Stimulated activated naive CD8-positive, alpha-beta T cell treated with anti-CD3 and anti-CD28 coated beads, Interleukin-15, amount 100 ng/mL, for 72 hours (primary cell): Measurements from ENCODE around the gene PIANP.
"Not testable (repeated sequence)": the region's sequence is repeated elsewhere in the genome, so short reads cannot be mapped to it uniquely, and the experiment has no call there.

ENCODE experiments used
- ATAC-seq: fragments of 150-1000 bp; cut with Tn5 transposase; 2 replicates; pipeline ENCODE4 v1.10.0; 2021; ENCODE audit warnings: mild to moderate bottlenecking, moderate library complexity
- DNase-seq, 2 donors: peaks; one replicate each; pipeline ENCODE4 v3.0.0; 2021 to 2022
- H3K27ac Mint-ChIP-seq, 2 donors: one replicate each; pipeline ENCODE4 v1.8.0; 2022; ENCODE audit warnings: mild to moderate bottlenecking in 2 of 2, mixed read lengths in 2 of 2, moderate library complexity in 2 of 2
- H3K27me3 Mint-ChIP-seq: one replicate; pipeline ENCODE4 v1.8.0; 2022; ENCODE audit warnings: mixed read lengths
- H3K4me1 Mint-ChIP-seq: one replicate; pipeline ENCODE4 v1.8.0; 2022; ENCODE audit warnings: mild to moderate bottlenecking, mixed read lengths
- H3K4me3 Mint-ChIP-seq, 2 donors: one replicate each; pipeline ENCODE4 v1.8.0; 2022; ENCODE audit warnings: mild to moderate bottlenecking in 2 of 2, mixed read lengths in 2 of 2, moderate library complexity in 1 of 2
- H3K9me3 Mint-ChIP-seq, 2 donors: one replicate each; pipeline ENCODE4 v1.8.0; 2022; ENCODE audit warnings: mixed read lengths in 2 of 2

The PIANP gene

DNA sequence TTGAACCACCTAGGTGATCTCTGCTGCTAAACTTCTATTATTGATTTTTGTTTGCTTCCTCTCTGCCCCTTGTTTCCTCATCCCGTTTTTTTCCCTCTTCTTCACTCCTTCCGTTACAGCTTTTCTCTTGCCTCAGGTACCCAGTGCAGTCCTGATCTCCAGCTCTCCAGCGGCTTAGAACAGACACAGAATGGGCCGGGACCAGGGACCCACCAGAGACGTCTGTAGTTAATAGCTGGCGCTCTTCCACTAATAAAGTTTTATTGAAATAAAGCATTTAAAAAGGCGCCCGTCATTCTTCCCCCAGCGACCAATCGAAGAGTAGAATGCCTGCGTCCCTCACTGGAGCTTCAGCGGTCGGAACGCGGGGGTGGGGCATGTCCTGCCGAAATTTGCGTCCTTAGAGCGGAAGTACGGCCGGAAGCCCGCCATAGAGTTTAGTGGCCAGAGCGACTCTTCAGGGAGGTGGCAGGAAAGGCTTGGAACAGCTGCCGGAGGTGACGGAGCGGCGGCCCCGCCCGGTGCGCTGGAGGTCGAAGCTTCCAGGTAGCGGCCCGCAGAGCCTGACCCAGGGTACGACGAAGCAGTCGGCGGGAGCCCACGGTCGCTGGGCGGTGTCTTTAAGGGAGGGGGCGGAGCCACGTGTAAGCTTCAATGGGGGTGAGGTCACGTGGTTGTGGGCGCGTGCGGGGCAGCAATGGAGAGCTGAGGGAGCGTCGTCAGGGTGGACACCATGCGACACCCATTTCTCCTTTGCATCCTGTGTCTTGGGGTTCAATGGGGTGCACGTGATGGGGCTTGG is 23.2 kb upstream of the PIANP start, which contains the start of gene COPS7A:
Gene COPS7A, plus strand, starts transcription at position 440 of the 802 bp plus-strand sequence. CDS start 611 bp downstream, outside the sequence.
- peaks cover 26% of the 10 kb centered on the region for H3K4me1 Mint-ChIP-seq
- H3K4me3 Mint-ChIP-seq: peak within 1 kb of the TSS; percentile 88 to 97
- no peaks in the 10 kb centered on the region for H3K27me3 Mint-ChIP-seq

DNA sequence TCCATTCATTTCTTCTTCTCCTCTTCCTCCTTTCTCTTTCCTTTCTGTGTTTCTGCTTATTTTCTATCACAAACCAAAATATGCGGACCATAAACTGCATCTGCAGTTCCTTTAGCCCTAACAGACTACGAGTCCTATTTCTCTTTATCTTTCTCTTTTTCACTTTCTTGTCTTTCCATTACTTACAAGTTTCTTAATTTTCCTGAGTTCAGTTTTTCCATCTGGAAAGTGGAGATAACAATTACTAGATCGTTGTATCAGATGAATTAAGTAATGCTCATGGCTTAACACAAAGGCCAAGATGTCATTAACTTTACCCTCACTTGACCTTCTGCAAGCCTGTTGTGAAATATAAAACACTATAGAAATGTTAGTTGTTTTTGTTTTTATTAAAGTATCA is 22.2 kb upstream of the PIANP start:
- Mint-ChIP-seq H3K27ac (no peak overlapping the region), H3K4me1 (peaks cover 26% of the 10 kb centered on the region), H3K27me3 (no peaks in the 10 kb centered on the region), H3K4me3 (no peak overlapping the region), H3K9me3 (no peaks in the 10 kb centered on the region)
- DNase-seq: no peak
- ATAC-seq: no peak

More for the DNA sequence above, 23.2 kb upstream of the PIANP start, which contains the start of gene COPS7A:
- Mint-ChIP-seq H3K27ac (peak within 1 kb of the TSS; percentile 94 to 96), H3K9me3 (no peaks in the 10 kb centered on the region)
- DNase-seq (peak; percentile 97 to 99), ATAC-seq (peak; percentile 98)

DNA sequence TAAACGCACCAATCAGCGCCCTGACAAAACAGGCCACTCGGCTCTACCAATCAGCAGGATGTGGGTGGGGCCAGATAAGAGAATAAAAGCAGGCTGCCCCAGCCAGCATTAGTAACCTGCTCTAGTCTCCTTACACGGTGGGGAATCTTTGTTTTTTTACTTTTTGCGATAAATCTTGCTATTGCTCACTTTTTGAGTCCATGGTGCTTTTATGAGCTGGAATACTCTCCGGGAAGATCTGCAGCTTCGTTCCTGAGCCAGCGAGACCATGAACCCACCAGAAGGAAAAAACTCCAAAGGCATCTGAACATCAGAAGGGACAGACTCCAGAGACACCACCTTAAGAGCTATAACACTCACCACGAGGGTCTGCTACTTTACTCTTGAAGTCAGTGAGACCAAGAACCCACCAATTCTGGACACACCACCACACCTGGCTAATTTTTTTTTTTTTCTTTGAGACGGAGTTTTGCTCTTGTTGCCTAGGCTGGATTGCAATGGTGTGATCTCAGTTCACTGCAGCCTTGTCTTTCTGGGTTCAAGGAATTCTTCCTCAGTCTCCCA is 16.3 kb upstream of the PIANP start:
- Mint-ChIP-seq H3K4me1 (no peaks in the 10 kb centered on the region), H3K4me3 (no peak overlapping the region), H3K27ac (no peak overlapping the region), H3K9me3 (no peaks in the 10 kb centered on the region), H3K27me3 (no peaks in the 10 kb centered on the region)
- DNase-seq: no peak
- no peak for ATAC-seq

DNA sequence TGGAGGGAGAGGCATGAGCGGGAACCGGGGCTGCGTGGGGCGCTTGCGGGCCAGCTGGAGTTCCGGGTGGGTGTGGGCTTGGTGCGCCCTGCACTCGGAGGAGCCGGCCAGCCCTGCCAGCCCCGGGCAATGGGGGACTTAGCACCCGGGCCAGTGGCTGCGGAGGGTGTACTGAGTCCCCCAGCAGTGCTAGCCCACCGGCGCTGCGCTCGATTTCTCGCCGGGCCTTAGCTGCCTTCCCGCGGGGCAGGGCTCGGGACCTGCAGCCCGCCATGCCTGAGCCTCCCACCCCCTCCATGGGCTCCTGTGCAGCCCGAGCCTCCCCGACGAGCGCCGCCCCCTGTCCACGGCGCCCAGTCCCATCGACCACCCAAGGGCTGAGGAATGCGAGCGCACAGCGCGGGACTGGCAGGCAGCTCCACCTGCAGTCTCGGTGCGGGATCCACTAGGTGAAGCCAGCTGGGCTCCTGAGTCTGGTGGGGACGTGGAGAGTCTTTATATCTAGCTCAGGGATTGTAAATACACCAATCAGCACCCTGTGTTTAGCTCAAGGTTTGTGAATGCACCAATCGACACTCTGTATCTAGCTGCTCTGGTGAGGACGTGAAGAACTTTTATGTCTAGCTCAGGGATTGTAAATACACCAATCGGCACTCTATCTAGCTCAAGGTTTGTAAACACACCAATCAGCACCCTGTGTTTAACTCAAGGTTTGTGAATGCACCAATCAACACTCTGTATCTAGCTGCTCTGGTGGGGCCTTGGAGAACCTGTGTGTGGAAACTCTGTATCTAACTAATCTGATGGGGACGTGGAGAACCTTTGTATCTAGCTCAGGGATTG is 15.6 kb upstream of the PIANP start:
- ATAC-seq, H3K27me3 Mint-ChIP-seq, H3K9me3 Mint-ChIP-seq, H3K4me1 Mint-ChIP-seq, H3K27ac Mint-ChIP-seq, H3K4me3 Mint-ChIP-seq, DNase-seq: not testable (repeated sequence)

DNA sequence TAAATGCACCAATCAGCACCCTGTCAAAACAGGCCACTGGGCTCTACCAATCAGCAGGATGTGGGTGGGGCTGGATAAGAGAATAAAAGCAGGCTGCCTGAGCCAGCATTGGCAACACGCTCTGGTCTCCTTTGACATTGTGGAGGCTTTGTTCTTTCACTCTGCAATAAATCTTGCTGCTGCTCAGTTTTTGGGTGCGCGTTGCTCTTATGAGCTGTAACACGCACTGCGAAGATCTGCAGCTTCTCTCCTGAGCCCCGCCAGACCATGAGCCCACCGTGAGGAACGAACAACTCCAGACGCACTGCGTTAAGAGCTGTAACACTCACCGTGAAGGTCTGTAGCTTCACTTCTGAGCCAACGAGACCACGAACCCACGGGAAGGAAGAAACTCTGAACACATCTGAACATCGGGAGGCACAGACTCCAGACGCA is 8.4 kb upstream of the PIANP start:
- Mint-ChIP-seq H3K27me3 (peaks cover 17% of the 10 kb centered on the region), H3K27ac (peak overlapping the region; percentile 67 to 85), H3K4me3 (peak overlapping the region; percentile 87 to 88), H3K9me3 (no peaks in the 10 kb centered on the region), H3K4me1 (peaks cover 13% of the 10 kb centered on the region)
- peak; percentile 83 for ATAC-seq
- peak; percentile 29 to 65 for DNase-seq

DNA sequence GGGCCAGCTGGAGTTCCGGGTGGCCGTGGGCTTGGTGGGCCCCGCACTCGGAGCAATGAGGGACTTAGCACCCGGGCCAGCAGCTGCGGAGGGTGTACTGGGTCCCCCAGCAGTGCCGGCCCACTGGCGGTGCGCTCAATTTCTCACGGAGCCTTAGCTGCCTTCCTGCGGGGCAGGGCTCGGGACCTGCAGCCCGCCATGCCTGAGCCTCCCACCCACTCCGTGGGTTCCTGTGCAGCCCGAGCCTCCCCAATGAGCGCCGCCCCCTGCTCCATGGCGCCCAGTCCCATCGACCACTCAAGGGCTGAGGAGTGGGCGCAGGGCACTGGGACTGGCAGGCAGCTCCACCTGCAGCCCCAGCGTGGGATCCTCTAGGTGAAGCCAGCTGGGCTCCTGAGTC is 7.7 kb upstream of the PIANP start:
- peaks cover 24% of the 10 kb centered on the region for H3K27me3 Mint-ChIP-seq
- H3K4me3 Mint-ChIP-seq, ATAC-seq, DNase-seq, H3K27ac Mint-ChIP-seq, H3K9me3 Mint-ChIP-seq: not testable (repeated sequence)
- peaks cover 18% of the 10 kb centered on the region for H3K4me1 Mint-ChIP-seq

DNA sequence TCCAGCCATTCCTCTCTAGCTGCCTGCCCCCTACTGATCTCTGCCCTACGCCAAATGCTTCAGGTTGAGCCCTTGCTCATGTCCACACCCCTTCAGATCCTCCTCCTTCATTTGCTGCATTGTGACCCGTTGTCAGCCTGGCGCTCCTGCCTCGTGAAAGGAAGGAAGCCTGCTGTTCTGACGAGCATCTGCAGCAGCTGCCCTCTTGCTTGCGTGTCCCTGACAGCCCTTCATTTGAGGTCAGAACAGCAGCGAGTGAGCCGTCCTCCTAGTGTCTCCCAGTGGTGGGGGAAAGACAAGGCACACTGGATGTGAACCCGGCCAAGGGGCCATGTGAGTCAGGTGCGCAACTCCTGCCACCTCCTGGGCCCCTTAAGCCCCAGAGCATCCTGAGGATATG is 3.0 kb upstream of the PIANP start:
- ATAC-seq (peak; percentile 44), DNase-seq (no peak)
- peaks cover 68% of the 10 kb centered on the region for H3K27me3 Mint-ChIP-seq
- no peaks in the 10 kb centered on the region for H3K9me3 Mint-ChIP-seq
- H3K4me3 Mint-ChIP-seq: no peak overlapping the region
- H3K27ac Mint-ChIP-seq: no peak overlapping the region
- H3K4me1 Mint-ChIP-seq: peaks cover 28% of the 10 kb centered on the region

DNA sequence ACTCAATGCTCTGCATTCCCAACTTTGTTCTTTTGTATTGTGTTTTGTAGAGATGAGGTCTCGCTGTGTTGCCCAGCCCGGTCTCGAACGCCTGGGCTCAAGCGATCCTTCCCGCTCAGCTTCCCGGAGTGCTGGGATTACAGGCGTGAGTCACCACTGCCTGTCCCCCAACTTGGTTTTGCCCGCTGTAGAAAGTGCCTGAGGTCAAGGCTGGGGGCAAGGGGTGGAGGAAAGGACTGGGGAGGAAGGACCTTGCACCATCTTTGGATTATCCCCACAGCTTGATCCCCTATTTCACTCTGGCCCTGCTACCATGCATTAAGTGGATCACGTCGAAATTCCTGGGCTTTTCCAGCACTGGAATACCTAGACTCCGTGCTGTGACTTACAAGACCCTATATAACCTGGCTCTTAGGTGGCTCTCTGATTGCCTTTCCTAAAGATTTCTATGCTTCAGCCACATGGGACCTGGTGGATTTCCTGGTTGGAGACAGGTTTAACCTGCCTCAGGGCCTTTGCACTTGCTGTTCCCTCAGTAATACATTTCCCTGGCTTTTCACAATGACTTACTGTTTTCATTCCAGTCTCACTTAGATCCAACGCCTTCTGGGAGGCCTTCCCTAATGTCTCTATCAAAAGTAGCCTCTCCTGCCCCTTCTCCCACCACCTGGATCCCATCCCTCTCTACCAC is 608 bp upstream of the PIANP start:
- ATAC-seq: no peak

DNA sequence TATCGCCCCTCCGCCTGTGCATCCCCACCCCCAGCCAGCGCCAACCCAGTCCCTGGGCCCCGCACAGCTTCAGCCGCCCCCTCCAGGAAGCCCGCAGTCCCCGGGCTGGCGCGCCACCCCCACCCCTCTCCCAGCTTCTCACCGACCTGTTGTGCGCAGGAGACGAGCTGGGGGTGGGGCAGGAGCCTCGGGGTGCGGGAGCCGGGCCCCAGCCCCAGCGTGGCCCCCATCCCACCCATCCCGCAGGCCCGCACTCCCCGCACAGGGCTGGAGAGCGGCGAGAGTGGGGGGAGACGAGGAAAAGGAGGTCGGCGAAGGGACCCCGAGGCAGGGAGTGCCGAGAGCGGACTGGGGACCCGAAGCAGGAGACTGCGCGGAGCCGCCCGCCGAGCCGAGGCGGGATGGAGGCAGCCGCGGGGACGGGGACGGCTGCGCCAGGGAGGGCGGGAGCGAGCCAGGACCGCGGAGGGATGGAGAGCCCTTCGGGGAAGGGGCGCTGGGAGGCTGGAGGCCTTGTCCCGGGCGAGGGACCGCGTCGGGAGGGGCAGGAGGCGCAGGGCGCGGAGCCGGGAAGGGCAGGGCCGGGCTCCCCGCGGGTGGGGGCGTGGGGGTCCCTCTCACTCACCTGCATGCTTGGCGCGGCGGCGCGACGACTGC is 498 bp downstream of the PIANP start:
- DNase-seq (no peak), ATAC-seq (peak; percentile 54)
- no peak overlapping the region for H3K27ac Mint-ChIP-seq
- H3K9me3 Mint-ChIP-seq: no peaks in the 10 kb centered on the region
- peaks cover 68% of the 10 kb centered on the region for H3K27me3 Mint-ChIP-seq
- H3K4me1 Mint-ChIP-seq: peaks cover 33% of the 10 kb centered on the region
- peak overlapping the region; percentile 61 to 70 for H3K4me3 Mint-ChIP-seq

More for the DNA sequence above, 608 bp upstream of the PIANP start:
- Mint-ChIP-seq H3K27ac (peak overlapping the region in 1 of 2 donors; percentile 37), H3K9me3 (no peaks in the 10 kb centered on the region), H3K4me3 (peak overlapping the region; percentile 71 to 80), H3K4me1 (peaks cover 33% of the 10 kb centered on the region), H3K27me3 (peaks cover 74% of the 10 kb centered on the region)
- DNase-seq: no peak

DNA sequence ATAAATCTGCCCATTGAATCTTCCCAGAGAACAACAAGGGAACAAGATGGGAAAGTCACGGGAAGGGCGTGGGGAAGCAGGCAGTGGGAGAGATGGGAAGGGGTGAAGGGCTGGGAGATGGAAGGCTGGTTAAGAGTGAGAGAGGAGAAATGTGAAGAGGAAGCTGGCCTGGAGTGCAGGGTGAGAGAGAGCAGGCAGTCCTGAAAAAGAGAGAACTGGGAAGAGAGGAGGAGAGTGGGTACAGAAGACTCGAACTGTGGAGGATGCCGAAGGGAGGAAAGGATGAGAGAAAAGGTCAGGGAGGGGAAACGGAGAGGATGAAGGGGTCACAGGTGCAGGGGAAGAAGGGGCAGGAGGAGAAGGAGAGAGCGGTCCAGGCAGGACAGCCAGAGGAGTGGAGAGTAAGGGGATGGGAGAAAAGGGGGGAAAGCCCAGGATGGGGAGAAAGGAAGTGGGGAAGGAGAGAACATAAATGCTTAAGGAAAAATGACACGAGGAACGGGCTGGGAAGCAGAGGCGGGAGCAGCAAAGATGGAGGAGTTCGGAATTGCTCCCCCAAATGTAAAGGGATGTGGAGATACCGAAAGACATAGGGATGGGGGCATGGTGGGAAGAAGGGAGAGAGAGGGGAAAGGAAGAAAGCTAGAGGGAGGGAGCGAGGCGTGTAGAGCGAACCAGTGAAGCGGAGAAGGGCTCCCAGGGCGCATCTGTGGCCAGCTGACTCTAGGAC is 1.2 kb downstream of the PIANP start:
- ATAC-seq (no peak), DNase-seq (no peak)
- Mint-ChIP-seq H3K4me3 (peak overlapping the region; percentile 61 to 70), H3K4me1 (peaks cover 33% of the 10 kb centered on the region), H3K9me3 (no peaks in the 10 kb centered on the region), H3K27me3 (peaks cover 62% of the 10 kb centered on the region), H3K27ac (peak overlapping the region in 1 of 2 donors; percentile 81)

DNA sequence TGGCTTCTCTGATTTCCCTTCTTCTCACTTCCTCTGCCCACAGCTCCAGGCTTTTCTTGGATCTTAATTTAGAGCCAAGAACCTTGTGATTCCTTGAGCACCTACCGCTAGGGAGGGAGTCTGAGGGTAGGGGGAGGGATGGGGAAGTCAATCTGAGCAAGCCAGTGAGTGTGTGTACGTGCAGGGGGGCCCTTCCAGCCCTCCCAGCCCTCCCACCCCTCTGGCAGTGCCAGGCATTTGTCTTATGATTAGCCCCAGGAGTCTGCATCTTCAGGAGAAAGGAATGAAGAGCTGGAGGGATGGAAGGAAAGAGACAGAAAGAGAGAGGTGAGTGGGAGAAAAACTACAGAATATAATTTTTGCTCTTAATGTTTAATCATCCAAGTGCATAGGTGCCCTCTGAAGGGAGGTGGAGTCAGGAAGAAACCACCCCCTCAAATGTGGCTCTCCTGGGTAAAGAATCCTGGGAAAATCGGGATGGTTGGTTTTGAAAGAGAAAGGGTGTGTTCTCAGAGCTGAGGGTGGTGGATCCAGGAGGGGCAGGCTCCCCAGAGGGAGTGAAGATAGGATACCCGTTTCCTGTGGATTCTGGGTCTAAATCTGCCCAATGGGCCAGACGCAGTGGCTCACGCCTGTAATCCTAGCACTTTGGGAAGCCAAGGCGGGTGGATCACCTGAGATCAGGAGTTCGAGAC is 2.1 kb downstream of the PIANP start:
- ATAC-seq: no peak
- DNase-seq: no peak
- Mint-ChIP-seq H3K27me3 (peaks cover 52% of the 10 kb centered on the region), H3K4me3 (no peak overlapping the region), H3K9me3 (no peaks in the 10 kb centered on the region), H3K27ac (no peak overlapping the region), H3K4me1 (peaks cover 31% of the 10 kb centered on the region)

DNA sequence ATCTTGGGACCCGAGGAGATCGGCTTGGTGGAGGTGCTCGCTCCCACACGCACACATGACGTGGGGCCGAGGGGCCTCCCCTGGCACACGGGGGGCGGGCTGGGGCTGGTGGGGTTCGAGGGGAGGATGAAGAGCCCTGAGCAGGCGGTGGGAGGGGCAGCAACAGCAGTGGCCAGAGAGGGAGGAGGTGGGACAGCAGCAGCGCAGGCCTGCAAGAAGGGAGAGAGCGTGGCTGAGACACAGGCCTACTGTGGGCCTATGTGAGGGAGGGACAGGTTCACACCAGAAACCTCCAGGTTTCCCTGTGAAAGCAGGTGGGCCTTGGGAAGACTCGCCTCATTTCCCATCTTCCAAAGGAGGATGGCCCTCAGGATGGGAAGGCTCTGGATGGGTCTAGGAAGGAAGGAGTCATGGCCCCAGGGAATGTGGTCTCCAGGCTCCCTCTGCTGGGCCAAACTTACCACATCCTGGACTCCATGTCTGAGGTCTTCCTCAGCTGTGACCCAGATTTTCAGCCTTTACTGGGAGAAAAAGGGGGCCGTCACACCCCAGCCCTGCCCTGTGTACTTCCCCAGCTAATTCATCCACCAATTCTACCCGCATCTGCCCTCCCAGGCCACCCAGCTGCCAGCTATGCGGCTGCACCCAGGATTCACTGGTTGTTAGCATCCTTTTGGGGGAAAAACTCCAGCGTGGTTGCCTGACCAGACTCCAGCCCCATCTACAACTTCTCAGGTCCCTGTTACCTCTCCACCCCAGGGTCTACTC is 2.8 kb downstream of the PIANP start:
- Mint-ChIP-seq H3K27me3 (peaks cover 45% of the 10 kb centered on the region), H3K9me3 (no peaks in the 10 kb centered on the region), H3K27ac (no peak overlapping the region), H3K4me3 (no peak overlapping the region), H3K4me1 (peaks cover 35% of the 10 kb centered on the region)
- ATAC-seq (peak; percentile 18), DNase-seq (peak in 1 of 2 donors; percentile 15)
